HepG2 (cell line): ENCODE results near the gene DHX57. TPM values are rescaled to one million over a fixed set of nuclear protein-coding genes. Genes with fewer than 3 reads are reported as not detected.
A peak's percentile ranks its signal among the peaks of the same experiment; 100 is the strongest.

Experiments used
- ATF7-NPFF ChIP-seq: sonication (generic); formaldehyde crosslinking; IDR thresholded peaks from 2 replicates; pipeline ENCODE4 v1.8.1; 2023; ENCODE audit warnings: mild to moderate bottlenecking, low read depth, missing genetic modification reagents, moderate library complexity
- DPF2 ChIP-seq: sonication (generic); formaldehyde crosslinking; IDR thresholded peaks from 2 replicates; pipeline ENCODE4 v1.4.0; 2020; ENCODE audit warnings: mild to moderate bottlenecking, low read depth, missing genetic modification reagents, borderline replicate concordance
- HCFC1 ChIP-seq: fragments of 150-350 bp; IDR thresholded peaks from 2 replicates; pipeline ENCODE4 v1.6.1; 2014; ENCODE audit warnings: low read depth, low read length
- MATR3 ChIP-seq: sonication (generic); formaldehyde crosslinking; IDR thresholded peaks from 2 replicates; pipeline ENCODE4 v1.4.0; 2020; ENCODE audit warnings: missing genetic modification reagents
- MTF2 ChIP-seq: sonication (generic); formaldehyde crosslinking; IDR thresholded peaks from 2 replicates; pipeline ENCODE4 v1.5.0; 2020; ENCODE audit warnings: missing genetic modification reagents, borderline replicate concordance
- THRA ChIP-seq: sonication (generic); formaldehyde crosslinking; IDR thresholded peaks from 2 replicates; pipeline ENCODE4 v1.4.0; 2020; ENCODE audit warnings: missing genetic modification reagents, borderline replicate concordance
- ZFP90 ChIP-seq: sonication (generic); formaldehyde crosslinking; IDR thresholded peaks from 2 replicates; pipeline ENCODE4 v1.8.0; 2022; ENCODE audit warnings: missing genetic modification reagents, mild to moderate bottlenecking, inconsistent platforms, borderline replicate concordance
- ZFP91 ChIP-seq: sonication (generic); formaldehyde crosslinking; IDR thresholded peaks from 2 replicates; pipeline ENCODE4 v1.9.0; 2022; ENCODE audit warnings: missing genetic modification reagents, mild to moderate bottlenecking, borderline replicate concordance
- ZNF136 ChIP-seq: sonication (generic); formaldehyde crosslinking; IDR thresholded peaks from 2 replicates; pipeline ENCODE4 v1.8.1; 2022; ENCODE audit warnings: low read depth, mild to moderate bottlenecking, moderate library complexity, missing genetic modification reagents
- ZNF30 ChIP-seq: sonication (generic); formaldehyde crosslinking; IDR thresholded peaks from 2 replicates; pipeline ENCODE4 v1.5.0; 2020; ENCODE audit warnings: mild to moderate bottlenecking, missing genetic modification reagents
- ZNF557 ChIP-seq: sonication (generic); formaldehyde crosslinking; IDR thresholded peaks from 2 replicates; pipeline ENCODE4 v1.4.0; 2020; ENCODE audit warnings: missing genetic modification reagents
- ZNF589 ChIP-seq: sonication (generic); formaldehyde crosslinking; conservative IDR thresholded peaks from 2 replicates; pipeline ENCODE4 v1.8.0; 2022; ENCODE audit warnings: mild to moderate bottlenecking, moderate library complexity, missing genetic modification reagents
- ZNF670 ChIP-seq: sonication (generic); formaldehyde crosslinking; IDR thresholded peaks from 2 replicates; pipeline ENCODE4 v1.8.0; 2022; ENCODE audit warnings: mild to moderate bottlenecking, missing genetic modification reagents, borderline replicate concordance
- ZSCAN22 ChIP-seq: sonication (generic); formaldehyde crosslinking; IDR thresholded peaks from 2 replicates; pipeline ENCODE4 v1.4.0; 2020; ENCODE audit warnings: mild to moderate bottlenecking, missing genetic modification reagents
- polyA plus RNA-seq, 8 experiments: library from polyadenylated mRNA; depleted of rRNA in 3 of 8; stranded (reverse) in 7 of 8; unstranded in 1 of 8; fragments of >200 nt; fragmentation: Illumina TruSeq in 4 of 8; extraction: Trizol in 4 of 8; gene quantifications; 2 replicates each; pipeline versions ENCODE4 v1.2.1 to v1.2.3, GENCODE V29; 2011 to 2016; ENCODE audit warnings: low read depth in 4 of 8, missing spikeins in 1 of 8, mixed read lengths in 1 of 8; ENCODE audit not compliant: insufficient read depth in 1 of 8
- total RNA-seq, 5 experiments: library from RNA; depleted of rRNA; stranded (reverse); fragments of >200 nt; fragmentation: Illumina TruSeq; extraction: Trizol; gene quantifications; 2 replicates each; pipeline ENCODE4 v1.2.3, GENCODE V29; 2016; ENCODE audit warnings: low read depth in 1 of 5
- TF ChIP-seq, protein P1 (sequence below): sonication (generic); formaldehyde crosslinking; IDR thresholded peaks from 2 replicates; pipeline ENCODE4 v1.4.0; 2020; ENCODE audit warnings: missing genetic modification reagents
- TF ChIP-seq, protein P2 (sequence below), 2 experiments: IDR thresholded peaks; 2 replicates each; pipeline ENCODE4 v1.6.1; 2011 to 2012; ENCODE audit warnings: low read length in 2 of 2, borderline replicate concordance in 1 of 2, low read depth in 1 of 2, mild to moderate bottlenecking in 1 of 2, moderate library complexity in 1 of 2
- TF ChIP-seq, protein P3 (sequence below): sonication (generic); formaldehyde crosslinking; IDR thresholded peaks from 2 replicates; pipeline ENCODE4 v1.5.0; 2020; ENCODE audit warnings: missing genetic modification reagents

The DHX57 gene
- total and polyA plus RNA-seq, 2 of the 13 experiments (the other 11 are each of a cell fraction or from before 2014, with no cell fraction given) = 9.2 to 24.2 TPM

DNA sequence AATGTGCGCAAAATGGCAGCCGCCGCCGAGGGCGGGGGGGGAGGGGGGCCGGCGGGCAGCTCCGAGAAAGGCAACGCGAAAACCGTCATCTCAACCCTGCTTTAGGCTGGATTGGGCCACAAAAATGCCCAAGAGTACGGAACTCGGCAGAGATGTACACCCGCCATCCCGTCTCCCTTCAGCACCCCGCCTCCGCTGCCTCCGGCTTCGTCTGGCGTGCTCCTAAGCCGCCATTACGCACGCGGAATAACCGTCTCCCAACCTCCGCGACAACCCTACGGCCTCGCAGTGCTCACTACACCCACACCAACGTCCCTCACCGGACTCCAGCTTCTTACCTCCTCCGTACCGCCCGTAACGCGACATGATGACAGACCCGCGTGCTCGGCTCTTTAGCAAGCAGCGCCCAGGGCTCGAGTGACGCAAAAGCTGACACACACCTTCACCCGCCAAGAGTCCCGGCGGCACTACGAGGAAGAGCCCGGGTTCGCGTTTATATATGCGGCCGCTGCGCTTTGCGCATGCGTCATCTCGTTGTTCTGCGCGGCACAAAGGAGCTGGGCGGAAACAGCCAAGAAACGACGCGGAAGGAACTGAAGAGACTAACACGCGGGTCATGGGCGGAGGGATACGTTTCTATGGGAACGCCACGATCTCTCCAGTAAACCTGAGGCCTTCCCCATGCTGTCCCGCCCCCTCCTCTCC, 124.7 kb downstream of the DHX57 start, which contains the start of gene SRSF7 (continued):
- TF ChIP-seq ATF7-NPFF (CRISPR knock-in tag) (peak; percentile 98), ZSCAN22 (CRISPR knock-in tag) (no peak), ZNF136 (CRISPR knock-in tag) (peak; percentile 62; the same call in 1 of the 2 replicates), ZNF670 (peak; percentile 95; the same call in 1 of the 2 replicates), ZNF30 (CRISPR knock-in tag) (peak; percentile 14), ZFP91 (CRISPR knock-in tag) (peak; percentile 95), ZFP90 (CRISPR knock-in tag) (peak; percentile 96; the same call in 1 of the 2 replicates), MATR3 (no peak), ZNF589 (CRISPR knock-in tag) (peak; percentile 92; the same call in 1 of the 2 replicates), HCFC1 (peak; percentile 42; the same call in 1 of the 2 replicates), MTF2 (no peak), THRA (peak; percentile 69; the same call in 1 of the 2 replicates), ZNF557 (CRISPR knock-in tag) (peak; percentile 78; the same call in 1 of the 2 replicates), DPF2 (CRISPR knock-in tag) (no peak; the same call in 1 of the 2 replicates)
- TF ChIP-seq, protein P1, sequence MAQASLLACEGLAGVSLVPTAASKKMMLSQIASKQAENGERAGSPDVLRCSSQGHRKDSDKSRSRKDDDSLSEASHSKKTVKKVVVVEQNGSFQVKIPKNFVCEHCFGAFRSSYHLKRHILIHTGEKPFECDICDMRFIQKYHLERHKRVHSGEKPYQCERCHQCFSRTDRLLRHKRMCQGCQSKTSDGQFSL (CRISPR knock-in tag) = peak; percentile 97
- TF ChIP-seq, protein P2, sequence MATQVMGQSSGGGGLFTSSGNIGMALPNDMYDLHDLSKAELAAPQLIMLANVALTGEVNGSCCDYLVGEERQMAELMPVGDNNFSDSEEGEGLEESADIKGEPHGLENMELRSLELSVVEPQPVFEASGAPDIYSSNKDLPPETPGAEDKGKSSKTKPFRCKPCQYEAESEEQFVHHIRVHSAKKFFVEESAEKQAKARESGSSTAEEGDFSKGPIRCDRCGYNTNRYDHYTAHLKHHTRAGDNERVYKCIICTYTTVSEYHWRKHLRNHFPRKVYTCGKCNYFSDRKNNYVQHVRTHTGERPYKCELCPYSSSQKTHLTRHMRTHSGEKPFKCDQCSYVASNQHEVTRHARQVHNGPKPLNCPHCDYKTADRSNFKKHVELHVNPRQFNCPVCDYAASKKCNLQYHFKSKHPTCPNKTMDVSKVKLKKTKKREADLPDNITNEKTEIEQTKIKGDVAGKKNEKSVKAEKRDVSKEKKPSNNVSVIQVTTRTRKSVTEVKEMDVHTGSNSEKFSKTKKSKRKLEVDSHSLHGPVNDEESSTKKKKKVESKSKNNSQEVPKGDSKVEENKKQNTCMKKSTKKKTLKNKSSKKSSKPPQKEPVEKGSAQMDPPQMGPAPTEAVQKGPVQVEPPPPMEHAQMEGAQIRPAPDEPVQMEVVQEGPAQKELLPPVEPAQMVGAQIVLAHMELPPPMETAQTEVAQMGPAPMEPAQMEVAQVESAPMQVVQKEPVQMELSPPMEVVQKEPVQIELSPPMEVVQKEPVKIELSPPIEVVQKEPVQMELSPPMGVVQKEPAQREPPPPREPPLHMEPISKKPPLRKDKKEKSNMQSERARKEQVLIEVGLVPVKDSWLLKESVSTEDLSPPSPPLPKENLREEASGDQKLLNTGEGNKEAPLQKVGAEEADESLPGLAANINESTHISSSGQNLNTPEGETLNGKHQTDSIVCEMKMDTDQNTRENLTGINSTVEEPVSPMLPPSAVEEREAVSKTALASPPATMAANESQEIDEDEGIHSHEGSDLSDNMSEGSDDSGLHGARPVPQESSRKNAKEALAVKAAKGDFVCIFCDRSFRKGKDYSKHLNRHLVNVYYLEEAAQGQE (IDR thresholded peaks at IDR 0.05; ENCODE audit: borderline replicate concordance in 1 of 2, low read depth in 1 of 2, low read length in 2 of 2) = peak in 1 of 2 experiments; percentile 82; a peak in 1 of 4 replicates
- TF ChIP-seq, protein P3, sequence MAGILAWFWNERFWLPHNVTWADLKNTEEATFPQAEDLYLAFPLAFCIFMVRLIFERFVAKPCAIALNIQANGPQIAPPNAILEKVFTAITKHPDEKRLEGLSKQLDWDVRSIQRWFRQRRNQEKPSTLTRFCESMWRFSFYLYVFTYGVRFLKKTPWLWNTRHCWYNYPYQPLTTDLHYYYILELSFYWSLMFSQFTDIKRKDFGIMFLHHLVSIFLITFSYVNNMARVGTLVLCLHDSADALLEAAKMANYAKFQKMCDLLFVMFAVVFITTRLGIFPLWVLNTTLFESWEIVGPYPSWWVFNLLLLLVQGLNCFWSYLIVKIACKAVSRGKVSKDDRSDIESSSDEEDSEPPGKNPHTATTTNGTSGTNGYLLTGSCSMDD = peak; percentile 84
